ENCODE data around the gene XYLB.

XYLB gene

DNA sequence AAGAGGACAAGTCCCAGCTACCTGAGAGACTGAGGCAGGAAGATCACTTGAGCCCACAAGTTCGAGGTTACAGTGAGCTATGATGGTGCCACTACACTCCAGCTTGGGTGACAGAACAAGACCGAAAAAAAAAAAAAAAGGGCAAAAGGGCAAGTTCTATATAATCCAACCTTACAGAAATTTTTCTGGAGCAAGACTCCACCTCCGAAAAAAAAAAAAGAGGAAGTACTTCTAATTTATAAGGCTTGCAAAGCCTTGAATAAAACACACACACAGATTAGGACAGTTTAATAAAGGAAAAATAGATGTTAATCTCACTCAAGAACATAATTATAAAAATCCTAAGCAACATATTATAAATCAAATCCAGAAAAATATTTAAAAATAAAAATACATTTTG lies 14.4 kb upstream of the XYLB start:
- H3K36me3 ChIP-seq (replicated peaks): no peaks in the 10 kb centered on the region
- H3K27ac ChIP-seq: no peak overlapping the region
- H3K4me3 ChIP-seq (ENCODE audit: low read depth, low read length): no peak overlapping the region
- no peaks in the 10 kb centered on the region for H3K27me3 ChIP-seq (replicated peaks)
- no peak for DNase-seq
- in situ Hi-C loops (cut with HindIII; ENCODE audit: low pct_ligation_motif_present, low sequenced_read_pairs): no loop called here
- TF ChIP-seq, protein P1, sequence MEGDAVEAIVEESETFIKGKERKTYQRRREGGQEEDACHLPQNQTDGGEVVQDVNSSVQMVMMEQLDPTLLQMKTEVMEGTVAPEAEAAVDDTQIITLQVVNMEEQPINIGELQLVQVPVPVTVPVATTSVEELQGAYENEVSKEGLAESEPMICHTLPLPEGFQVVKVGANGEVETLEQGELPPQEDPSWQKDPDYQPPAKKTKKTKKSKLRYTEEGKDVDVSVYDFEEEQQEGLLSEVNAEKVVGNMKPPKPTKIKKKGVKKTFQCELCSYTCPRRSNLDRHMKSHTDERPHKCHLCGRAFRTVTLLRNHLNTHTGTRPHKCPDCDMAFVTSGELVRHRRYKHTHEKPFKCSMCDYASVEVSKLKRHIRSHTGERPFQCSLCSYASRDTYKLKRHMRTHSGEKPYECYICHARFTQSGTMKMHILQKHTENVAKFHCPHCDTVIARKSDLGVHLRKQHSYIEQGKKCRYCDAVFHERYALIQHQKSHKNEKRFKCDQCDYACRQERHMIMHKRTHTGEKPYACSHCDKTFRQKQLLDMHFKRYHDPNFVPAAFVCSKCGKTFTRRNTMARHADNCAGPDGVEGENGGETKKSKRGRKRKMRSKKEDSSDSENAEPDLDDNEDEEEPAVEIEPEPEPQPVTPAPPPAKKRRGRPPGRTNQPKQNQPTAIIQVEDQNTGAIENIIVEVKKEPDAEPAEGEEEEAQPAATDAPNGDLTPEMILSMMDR (IDR thresholded peaks at IDR 0.05; ENCODE audit: low read depth, low read length, missing control alignments): no peak

DNA sequence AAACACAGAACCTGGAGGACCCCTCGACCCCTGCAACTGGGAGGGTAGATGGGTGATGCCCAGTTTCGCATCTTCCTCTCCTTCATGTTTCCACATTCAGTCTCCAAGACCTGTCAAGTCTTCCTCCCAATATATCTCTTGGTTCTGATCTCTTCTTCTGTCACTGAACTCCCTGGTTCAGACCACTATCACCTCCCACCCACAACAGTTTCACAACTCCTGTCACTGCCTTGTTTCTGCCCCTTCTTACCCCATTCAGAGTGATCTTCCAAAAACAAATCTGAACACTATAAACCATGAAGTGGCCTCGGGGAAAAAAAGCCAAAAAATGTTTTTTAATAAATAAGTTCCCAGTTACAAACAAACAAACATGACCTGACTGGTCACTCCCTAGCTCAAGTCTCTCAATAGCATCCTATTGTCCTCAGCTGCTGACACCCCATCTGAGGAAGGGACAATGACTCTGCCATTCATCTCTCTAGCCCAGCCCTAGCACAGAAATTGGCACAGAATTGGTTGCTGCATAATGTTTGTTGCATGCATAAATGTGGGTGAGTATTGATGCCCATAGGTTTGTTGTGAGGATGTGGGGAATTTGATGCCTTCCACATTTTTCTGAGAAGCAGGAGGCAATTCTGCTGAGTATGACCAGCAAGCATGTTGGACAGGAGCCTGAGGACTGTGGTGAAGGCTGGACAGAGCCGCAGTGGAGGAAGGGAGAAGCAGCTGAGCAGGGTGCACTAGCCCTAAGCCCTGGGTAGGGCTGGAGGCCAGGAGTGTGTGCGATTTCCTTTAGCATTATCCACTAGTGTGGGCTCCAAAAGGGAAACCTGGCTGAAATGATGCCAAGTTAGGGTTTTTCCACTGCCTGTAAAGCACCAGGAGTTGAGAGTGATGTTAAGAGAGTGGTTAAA lies 12.2 kb upstream of the XYLB start:
- Histone ChIP-seq H3K36me3 (replicated peaks) (no peaks in the 10 kb centered on the region), H3K27ac (no peak overlapping the region), H3K27me3 (replicated peaks) (no peaks in the 10 kb centered on the region), H3K4me3 (ENCODE audit: low read depth, low read length) (no peak overlapping the region)
- DNase-seq: no peak
- in situ Hi-C loops (cut with HindIII; ENCODE audit: low pct_ligation_motif_present, low sequenced_read_pairs): no loop called here
- TF ChIP-seq, protein P1 (IDR thresholded peaks at IDR 0.05; ENCODE audit: low read depth, low read length, missing control alignments): no peak

DNA sequence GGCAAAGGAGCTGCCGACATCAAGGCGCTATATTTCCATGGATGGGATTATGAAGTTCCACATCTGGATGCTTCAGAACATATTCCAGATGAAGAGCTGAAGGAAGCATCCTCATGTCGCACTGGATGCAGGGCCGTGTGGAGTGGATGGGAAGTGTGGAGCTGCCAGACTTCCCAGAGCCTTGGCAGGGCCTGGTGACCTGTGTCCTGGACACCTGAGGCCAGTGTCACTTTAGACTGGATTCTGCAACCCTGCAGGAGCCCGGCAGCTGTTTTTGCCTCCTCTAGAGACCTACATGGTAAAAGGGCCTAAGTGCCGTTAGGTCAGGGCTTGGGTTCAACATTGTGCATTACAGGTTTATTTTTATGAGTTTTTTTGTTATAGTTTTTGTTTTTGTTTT lies 11.3 kb upstream of the XYLB start:
- H3K36me3 ChIP-seq (replicated peaks): no peaks in the 10 kb centered on the region
- no peak for DNase-seq
- H3K27me3 ChIP-seq (replicated peaks): no peaks in the 10 kb centered on the region
- no peak overlapping the region for H3K27ac ChIP-seq
- no peak overlapping the region for H3K4me3 ChIP-seq (ENCODE audit: low read depth, low read length)
- in situ Hi-C loops (cut with HindIII; ENCODE audit: low pct_ligation_motif_present, low sequenced_read_pairs): no loop called here
- TF ChIP-seq, protein P1 (IDR thresholded peaks at IDR 0.05; ENCODE audit: low read depth, low read length, missing control alignments): no peak

DNA sequence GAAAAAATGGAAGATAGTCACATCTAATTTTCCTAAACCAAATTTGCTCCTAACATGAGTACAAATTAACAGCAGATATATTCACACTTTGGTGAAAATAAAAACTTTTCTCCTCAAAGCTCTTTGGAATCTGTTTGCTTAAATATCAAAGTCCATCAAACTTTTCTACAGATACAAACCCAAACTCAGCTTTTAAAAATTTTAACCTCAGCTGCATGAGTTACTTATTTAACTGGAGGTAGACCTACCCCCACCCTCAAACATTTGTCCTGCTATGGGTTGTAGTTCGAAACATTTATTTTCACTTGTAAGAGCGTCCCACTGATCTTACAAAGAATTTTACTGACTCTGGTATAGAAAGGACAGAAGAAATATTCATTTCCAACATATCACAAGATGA lies 8.9 kb upstream of the XYLB start:
- H3K4me3 ChIP-seq (ENCODE audit: low read depth, low read length): no peak overlapping the region
- no peaks in the 10 kb centered on the region for H3K27me3 ChIP-seq (replicated peaks)
- H3K36me3 ChIP-seq (replicated peaks): no peaks in the 10 kb centered on the region
- in situ Hi-C loops (cut with HindIII; ENCODE audit: low pct_ligation_motif_present, low sequenced_read_pairs): no loop called here
- H3K27ac ChIP-seq: no peak overlapping the region
- TF ChIP-seq, protein P1 (IDR thresholded peaks at IDR 0.05; ENCODE audit: low read depth, low read length, missing control alignments): no peak
- DNase-seq: no peak

DNA sequence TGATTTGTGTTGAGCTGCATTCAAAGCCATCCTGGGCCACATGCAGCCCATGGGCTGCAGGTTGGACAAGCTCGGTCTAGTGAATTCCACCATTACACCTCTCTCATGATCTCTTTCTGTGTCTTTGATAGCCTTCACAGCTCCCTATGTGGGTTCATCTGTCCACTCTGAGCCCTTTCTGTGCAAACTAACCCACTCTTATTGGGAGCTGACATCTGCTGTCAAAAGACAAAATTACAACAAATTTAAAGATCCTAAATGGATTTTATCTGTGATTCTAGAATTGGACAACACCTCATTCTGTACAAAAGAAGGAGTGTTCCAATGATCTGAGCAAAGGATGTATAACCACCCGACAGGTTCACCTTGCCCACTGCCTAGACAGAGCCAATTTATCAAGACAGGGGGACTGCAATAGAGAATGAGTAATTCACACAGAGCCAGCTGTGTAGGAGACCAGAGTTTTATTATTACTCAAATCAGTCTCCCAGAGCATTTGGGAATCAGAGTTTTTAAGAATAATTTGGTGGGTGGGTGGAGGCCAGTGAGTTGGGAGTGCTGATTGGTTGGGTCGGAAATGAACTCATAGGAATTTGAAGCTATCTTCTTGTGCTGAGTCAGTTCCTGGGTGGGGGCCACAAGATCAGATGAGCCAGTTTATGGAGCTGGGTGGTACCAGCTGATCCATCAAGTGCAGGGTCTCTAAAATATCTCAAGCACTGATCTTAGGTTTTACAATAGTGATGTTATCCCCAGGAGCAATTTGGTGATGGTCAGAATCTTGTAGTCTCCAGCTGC lies 2.6 kb upstream of the XYLB start:
- no peak overlapping the region for H3K4me3 ChIP-seq (ENCODE audit: low read depth, low read length)
- DNase-seq: no peak
- H3K36me3 ChIP-seq (replicated peaks): no peaks in the 10 kb centered on the region
- no peaks in the 10 kb centered on the region for H3K27me3 ChIP-seq (replicated peaks)
- H3K27ac ChIP-seq: no peak overlapping the region
- in situ Hi-C loops (cut with HindIII; ENCODE audit: low pct_ligation_motif_present, low sequenced_read_pairs): no loop called here
- TF ChIP-seq, protein P1 (IDR thresholded peaks at IDR 0.05; ENCODE audit: low read depth, low read length, missing control alignments): no peak

Data from brain microvascular endothelial cell (primary cell).